Esophagus muscularis mucosa (tissue), 4 donors: ENCODE measurements around the gene MAST3.

ENCODE experiments used
- EP300 ChIP-seq: sonication (generic); formaldehyde crosslinking; IDR thresholded peaks from one replicate; pipeline ENCODE4 v1.6.1; 2017; ENCODE audit warnings: antibody characterized with exemption
- POLR2AphosphoS5 ChIP-seq, 2 donors: sonication (generic); formaldehyde crosslinking; IDR thresholded peaks; one replicate each; pipeline ENCODE4 v1.6.1; 2017; ENCODE audit warnings: antibody characterized with exemption in 2 of 2
- TF ChIP-seq, protein P1 (sequence below), 3 experiments: fragments of 200-600 bp in 2 of 3; fragments of 450-650 bp in 1 of 3; sonication (generic) in 2 of 3; IDR thresholded peaks; one replicate each; pipeline ENCODE4 v1.5.1; 2017 to 2019; ENCODE audit warnings: antibody characterized with exemption in 3 of 3, mild to moderate bottlenecking in 2 of 3, moderate library complexity in 1 of 3

DNA sequence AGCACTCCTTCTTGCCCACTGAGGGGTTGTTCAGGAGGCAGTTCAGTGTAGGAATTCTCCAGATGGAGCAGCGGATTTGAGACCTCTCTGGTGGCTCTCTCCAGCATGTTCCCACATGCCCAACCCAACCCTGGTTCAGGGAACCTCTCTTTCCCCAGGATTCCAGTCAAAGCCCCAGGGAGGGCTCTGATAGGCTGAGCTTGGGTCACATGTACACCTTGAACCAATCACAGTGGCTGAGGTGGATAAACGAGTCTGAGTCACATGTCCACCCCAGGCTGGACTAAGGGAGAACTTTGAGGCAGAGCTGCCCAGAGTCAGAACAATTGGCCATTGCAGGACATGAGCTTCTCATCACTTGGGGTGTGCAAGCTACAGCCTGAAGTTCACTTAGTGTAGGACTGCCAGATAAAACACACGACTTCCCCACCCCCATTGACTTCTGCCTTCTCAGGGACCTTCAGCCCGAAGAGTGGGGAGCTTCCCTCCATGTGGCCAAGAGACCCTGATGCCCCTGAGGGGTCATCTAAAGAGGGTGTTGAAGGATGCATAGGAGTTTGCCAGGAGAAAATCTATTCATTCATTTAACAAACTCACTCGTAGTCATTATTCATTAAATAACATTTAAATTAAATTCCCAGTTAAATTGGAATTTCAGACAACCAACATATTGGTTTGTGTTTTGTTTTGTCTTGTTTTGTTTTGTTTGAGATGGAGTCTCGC, 4.0 kb upstream of the MAST3 start:
- TF ChIP-seq, protein P1, sequence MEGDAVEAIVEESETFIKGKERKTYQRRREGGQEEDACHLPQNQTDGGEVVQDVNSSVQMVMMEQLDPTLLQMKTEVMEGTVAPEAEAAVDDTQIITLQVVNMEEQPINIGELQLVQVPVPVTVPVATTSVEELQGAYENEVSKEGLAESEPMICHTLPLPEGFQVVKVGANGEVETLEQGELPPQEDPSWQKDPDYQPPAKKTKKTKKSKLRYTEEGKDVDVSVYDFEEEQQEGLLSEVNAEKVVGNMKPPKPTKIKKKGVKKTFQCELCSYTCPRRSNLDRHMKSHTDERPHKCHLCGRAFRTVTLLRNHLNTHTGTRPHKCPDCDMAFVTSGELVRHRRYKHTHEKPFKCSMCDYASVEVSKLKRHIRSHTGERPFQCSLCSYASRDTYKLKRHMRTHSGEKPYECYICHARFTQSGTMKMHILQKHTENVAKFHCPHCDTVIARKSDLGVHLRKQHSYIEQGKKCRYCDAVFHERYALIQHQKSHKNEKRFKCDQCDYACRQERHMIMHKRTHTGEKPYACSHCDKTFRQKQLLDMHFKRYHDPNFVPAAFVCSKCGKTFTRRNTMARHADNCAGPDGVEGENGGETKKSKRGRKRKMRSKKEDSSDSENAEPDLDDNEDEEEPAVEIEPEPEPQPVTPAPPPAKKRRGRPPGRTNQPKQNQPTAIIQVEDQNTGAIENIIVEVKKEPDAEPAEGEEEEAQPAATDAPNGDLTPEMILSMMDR (IDR thresholded peaks at IDR 0.05): no peak
- TF ChIP-seq POLR2AphosphoS5 (IDR thresholded peaks at IDR 0.05) (no peak), EP300 (no peak)
